ENCODE measurements around the gene TIMM22.

Gene TIMM22

GRCh38 chr17:1050996-1051925 lies 54.3 kb downstream of the TIMM22 start:
- Histone ChIP-seq H3K27ac (ENCODE audit: low read depth, low read length) (no peak overlapping the region), H3K9ac (ENCODE audit: low read depth, low read length) (no peak overlapping the region), H3K27me3 (ENCODE audit: control insufficient read depth, insufficient read depth, low read length) (no peaks in the 10 kb centered on the region), H3K4me3 (ENCODE audit: low read depth, low read length) (no peak overlapping the region), H3K9me3 (ENCODE audit: control insufficient read depth, insufficient read depth, low read length) (no peaks in the 10 kb centered on the region), H3K4me1 (ENCODE audit: control insufficient read depth, insufficient read depth, low read length) (no peaks in the 10 kb centered on the region), H3K36me3 (ENCODE audit: control insufficient read depth, insufficient read depth, low read length) (peaks cover 11% of the 10 kb centered on the region; the same call in 1 of the 2 replicates)

All from HUES48 (cell line).